GM23338 (cell line): Measurements from ENCODE around the gene ACTN2. TPM values are rescaled to one million over a fixed set of nuclear protein-coding genes. Genes with fewer than 3 reads are reported as not detected.

Experiments
- ATAC-seq: fragments of 200-7000 bp; cut with Tn5 transposase; 3 replicates; pipeline ENCODE4 v1.9.1; 2020
- DNase-seq: peaks from one replicate; pipeline ENCODE4 v3.0.0-alpha.2; 2015; ENCODE audit warnings: low spot score
- H2AFZ ChIP-seq: fragments of 200-600 bp; sonication (generic); 2 replicates; pipeline ENCODE4 v1.8.0; 2016; ENCODE audit warnings: antibody characterized with exemption, mild to moderate bottlenecking, moderate library complexity
- H3F3A ChIP-seq: fragments of 200-600 bp; sonication (generic); replicated peaks from 2 replicates; pipeline ENCODE4 v1.8.0; 2017; ENCODE audit warnings: antibody characterized with exemption, mixed run types, low read depth
- H3K27ac ChIP-seq: fragments of 200-600 bp; sonication (generic); 2 replicates; pipeline ENCODE4 v1.6.1; 2016; ENCODE audit warnings: low read depth
- H3K27me3 ChIP-seq: fragments of 200-600 bp; sonication (generic); 2 replicates; pipeline ENCODE4 v1.8.0; 2016; ENCODE audit warnings: mild to moderate bottlenecking, mixed run types, moderate library complexity; ENCODE audit not compliant: insufficient read depth
- H3K36me3 ChIP-seq: fragments of 200-600 bp; sonication (generic); 2 replicates; pipeline ENCODE4 v1.8.0; 2016; ENCODE audit warnings: mild to moderate bottlenecking; ENCODE audit not compliant: insufficient read depth
- H3K4me1 ChIP-seq: fragments of 200-600 bp; sonication (generic); 2 replicates; pipeline ENCODE4 v1.8.0; 2016; ENCODE audit warnings: mild to moderate bottlenecking, moderate library complexity; ENCODE audit not compliant: insufficient read depth
- H3K4me2 ChIP-seq: fragments of 200-600 bp; sonication (generic); 2 replicates; pipeline ENCODE4 v1.7.1; 2017; ENCODE audit warnings: mixed run types
- H3K4me3 ChIP-seq: fragments of 200-600 bp; sonication (generic); 2 replicates; pipeline ENCODE4 v1.6.1; 2016; ENCODE audit warnings: mixed run types
- H3K79me2 ChIP-seq: fragments of 200-600 bp; sonication (generic); replicated peaks from 2 replicates; pipeline ENCODE4 v1.8.0; 2017; ENCODE audit warnings: mild to moderate bottlenecking; ENCODE audit not compliant: insufficient read depth
- H3K9me2 ChIP-seq: fragments of 200-600 bp; sonication (generic); 2 replicates; pipeline ENCODE4 v1.8.0; 2017; ENCODE audit not compliant: insufficient read depth
- H4K20me1 ChIP-seq: fragments of 200-600 bp; sonication (generic); replicated peaks from 2 replicates; pipeline ENCODE4 v1.8.0; 2017; ENCODE audit warnings: mild to moderate bottlenecking; ENCODE audit not compliant: insufficient read depth
- H3K27ac Mint-ChIP-seq: 2 replicates; pipeline ENCODE4 v1.8.0; 2020; ENCODE audit warnings: inconsistent platforms, mild to moderate bottlenecking, moderate library complexity, mixed read lengths
- H3K27me3 Mint-ChIP-seq: 3 replicates; pipeline ENCODE4 v1.8.0; 2022; ENCODE audit warnings: low read depth, mild to moderate bottlenecking, moderate library complexity, mixed read lengths, inconsistent platforms; ENCODE audit not compliant: insufficient read depth, poor library complexity
- H3K36me3 Mint-ChIP-seq: 3 replicates; pipeline ENCODE4 v1.8.0; 2021; ENCODE audit warnings: low read depth, mild to moderate bottlenecking, inconsistent platforms, moderate library complexity, mixed read lengths
- H3K4me1 Mint-ChIP-seq: 3 replicates; pipeline ENCODE4 v1.8.0; 2020; ENCODE audit warnings: mild to moderate bottlenecking, inconsistent platforms, mixed read lengths
- H3K4me3 Mint-ChIP-seq: 3 replicates; pipeline ENCODE4 v1.8.0; 2021; ENCODE audit warnings: moderate library complexity, mild to moderate bottlenecking, inconsistent platforms, mixed read lengths
- H3K9me3 Mint-ChIP-seq: 3 replicates; pipeline ENCODE4 v1.8.0; 2020; ENCODE audit warnings: moderate library complexity, mild to moderate bottlenecking, inconsistent platforms, mixed read lengths
- CREB1 ChIP-seq: fragments of 250-450 bp; sonication (Bioruptor Pico); IDR thresholded peaks from 2 replicates; pipeline ENCODE4 v1.5.0; 2020; ENCODE audit warnings: low read depth, mild to moderate bottlenecking, moderate library complexity
- ETS1 ChIP-seq: IDR thresholded peaks from 2 replicates; pipeline ENCODE4 v1.6.1; 2016; ENCODE audit warnings: antibody characterized with exemption
- EZH2 ChIP-seq: fragments of 200-600 bp; sonication (generic); IDR thresholded peaks from one replicate; pipeline ENCODE4 v1.8.0; 2017; ENCODE audit warnings: antibody characterized with exemption, mild to moderate bottlenecking, low read depth; ENCODE audit not compliant: unreplicated experiment
- EZH2phosphoT487 ChIP-seq: fragments of 200-600 bp; sonication (generic); IDR thresholded peaks from one replicate; pipeline ENCODE4 v1.8.1; 2018; ENCODE audit warnings: antibody characterized with exemption; ENCODE audit not compliant: unreplicated experiment
- JUNB ChIP-seq: IDR thresholded peaks from one replicate; pipeline ENCODE4 v1.6.1; 2016; ENCODE audit warnings: antibody characterized with exemption; ENCODE audit not compliant: unreplicated experiment
- NANOG ChIP-seq: IDR thresholded peaks from 2 replicates; pipeline ENCODE4 v1.6.1; 2016; ENCODE audit warnings: antibody characterized with exemption, borderline replicate concordance
- POLR2AphosphoS5 ChIP-seq: IDR thresholded peaks from 2 replicates; pipeline ENCODE4 v1.6.1; 2016; ENCODE audit warnings: antibody characterized with exemption, low read depth
- REST ChIP-seq: IDR thresholded peaks from one replicate; pipeline ENCODE4 v1.6.1; 2018; ENCODE audit warnings: antibody characterized with exemption; ENCODE audit not compliant: unreplicated experiment
- STAT1 ChIP-seq: IDR thresholded peaks from one replicate; pipeline ENCODE4 v1.6.1; 2016; ENCODE audit warnings: antibody characterized with exemption; ENCODE audit not compliant: unreplicated experiment
- ZNF114 ChIP-seq: fragments of 250-450 bp; sonication (Bioruptor Pico); IDR thresholded peaks from 2 replicates; pipeline ENCODE4 v1.5.0; 2020; ENCODE audit warnings: mild to moderate bottlenecking, moderate library complexity
- ZNF331 ChIP-seq: fragments of 250-450 bp; sonication (Bioruptor Pico); IDR thresholded peaks from 2 replicates; pipeline ENCODE4 v1.5.0; 2020; ENCODE audit warnings: low read depth, mild to moderate bottlenecking, moderate library complexity
- polyA plus RNA-seq: library from polyadenylated mRNA; unstranded; fragments of >200 nt; fragmentation: Nextera tagmentation; extraction: Ambion mirVana; gene quantifications from 2 replicates; pipeline ENCODE4 v1.2.1, GENCODE V29; 2016
- total RNA-seq: library from RNA; depleted of rRNA; stranded (reverse); fragments of >200 nt; shearing (Covaris generic); gene quantifications from 2 replicates; pipeline ENCODE4 v1.2.3, GENCODE V29; 2014

The ACTN2 gene
- total and polyA plus RNA-seq, 2 experiments from 2014 or later = 1.9 to 2.8 TPM

GRCh38 chr1:236742421-236743160 is 56.3 kb downstream of the ACTN2 start (continued):
- TF ChIP-seq ZNF114 (CRISPR knock-in tag) = no peak
- TF ChIP-seq ETS1 = no peak
- TF ChIP-seq STAT1 = no peak
- no peak for TF ChIP-seq EZH2
- no peak for TF ChIP-seq REST
- TF ChIP-seq ZNF331 = no peak
- no peak for TF ChIP-seq JUNB
- TF ChIP-seq POLR2AphosphoS5 = no peak

- no peaks in the 10 kb centered on the region for H3K9me2 ChIP-seq
- peaks cover 2% of the 10 kb centered on the region; the same call in 1 of the 3 replicates for H3K9me3 Mint-ChIP-seq
- H3K36me3 ChIP-seq = no peaks in the 10 kb centered on the region; the same call in 1 of the 2 replicates
- no peak overlapping the region for H3K4me3 Mint-ChIP-seq
- no peak overlapping the region for H2AFZ ChIP-seq
- H3K79me2 ChIP-seq = no peaks in the 10 kb centered on the region
- TF ChIP-seq EZH2 = no peak
- TF ChIP-seq ZNF114 (CRISPR knock-in tag) = no peak
- H3K4me1 ChIP-seq = no peaks in the 10 kb centered on the region
- H3K27ac ChIP-seq = no peak overlapping the region
- no peak overlapping the region for H3K4me2 ChIP-seq
- H4K20me1 ChIP-seq = no peaks in the 10 kb centered on the region
- H3K27ac Mint-ChIP-seq = no peak overlapping the region
- no peaks in the 10 kb centered on the region for H3F3A ChIP-seq
- DNase-seq (no peak), ATAC-seq (no peak)
- no peaks in the 10 kb centered on the region for H3K27me3 ChIP-seq
- H3K4me1 Mint-ChIP-seq = no peaks in the 10 kb centered on the region
- H3K4me3 ChIP-seq = no peak overlapping the region
- peaks cover 7% of the 10 kb centered on the region for H3K27me3 Mint-ChIP-seq
- peaks cover 7% of the 10 kb centered on the region for H3K36me3 Mint-ChIP-seq
Observed at GRCh38 chr1:236744533-236744932, 58.2 kb downstream of the ACTN2 start.

DNA sequence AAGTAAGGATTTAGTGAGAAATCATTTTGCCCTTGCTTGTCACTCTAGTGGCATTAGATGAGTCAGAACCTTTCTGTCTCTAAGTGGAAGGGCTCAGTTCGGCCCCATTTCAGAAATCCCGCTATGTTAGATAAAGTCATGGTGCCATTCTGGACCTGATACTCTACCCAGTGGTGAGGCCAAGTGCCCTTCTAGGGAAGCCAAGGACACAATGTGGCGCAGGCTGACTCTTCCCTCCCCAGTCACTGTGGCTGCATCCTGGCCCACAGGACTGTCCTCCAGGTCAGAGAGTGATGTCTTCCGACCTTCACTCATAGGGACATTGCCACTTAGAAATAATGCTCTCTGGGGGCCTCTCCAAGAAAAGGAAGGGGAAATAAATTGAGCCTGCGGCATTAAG is 60.5 kb downstream of the ACTN2 start:
- H3K9me3 Mint-ChIP-seq = no peaks in the 10 kb centered on the region
- Histone ChIP-seq H3K27me3 (no peaks in the 10 kb centered on the region), H4K20me1 (no peaks in the 10 kb centered on the region), H2AFZ (no peak overlapping the region), H3K4me1 (no peaks in the 10 kb centered on the region), H3K79me2 (no peaks in the 10 kb centered on the region), H3K27ac (no peak overlapping the region), H3F3A (no peaks in the 10 kb centered on the region), H3K4me2 (no peak overlapping the region), H3K4me3 (no peak overlapping the region), H3K36me3 (no peaks in the 10 kb centered on the region; the same call in 1 of the 2 replicates), H3K9me2 (no peaks in the 10 kb centered on the region)
- H3K4me1 Mint-ChIP-seq = no peaks in the 10 kb centered on the region
- no peak overlapping the region for H3K4me3 Mint-ChIP-seq
- H3K27me3 Mint-ChIP-seq = peaks cover 5% of the 10 kb centered on the region
- no peak for DNase-seq
- no peaks in the 10 kb centered on the region for H3K36me3 Mint-ChIP-seq
- ATAC-seq = no peak
- no peak overlapping the region for H3K27ac Mint-ChIP-seq
- TF ChIP-seq NANOG (no peak), REST (no peak), STAT1 (no peak), JUNB (no peak), CREB1 (CRISPR knock-in tag) (no peak), ZNF114 (CRISPR knock-in tag) (no peak), ZNF331 (no peak), POLR2AphosphoS5 (no peak), EZH2 (no peak), EZH2phosphoT487 (no peak)
